Suprapubic skin (tissue), 4 donors: ENCODE data around the gene PRSS22. TPM values are rescaled to one million over a fixed set of nuclear protein-coding genes. Genes with fewer than 3 reads are reported as not detected.

Experiments used
- DNase-seq, 2 donors: peaks; one replicate each; pipeline ENCODE4 v3.0.0-alpha.2; 2019; ENCODE audit warnings: low spot score in 2 of 2
- H3K27ac ChIP-seq: fragments of 200-600 bp; sonication (generic); one replicate; pipeline ENCODE4 v1.5.1; 2019
- H3K27me3 ChIP-seq: fragments of 200-600 bp; sonication (generic); one replicate; pipeline ENCODE4 v1.5.1; 2019
- H3K36me3 ChIP-seq: fragments of 200-600 bp; sonication (generic); one replicate; pipeline ENCODE4 v1.5.1; 2019
- H3K4me1 ChIP-seq: fragments of 200-600 bp; sonication (generic); one replicate; pipeline ENCODE4 v1.5.1; 2019
- H3K4me3 ChIP-seq: fragments of 200-600 bp; sonication (generic); one replicate; pipeline ENCODE4 v1.5.1; 2019; ENCODE audit warnings: mild to moderate bottlenecking
- H3K9me3 ChIP-seq: fragments of 200-600 bp; sonication (generic); one replicate; pipeline ENCODE4 v1.5.1; 2019
- CTCF ChIP-seq, 2 donors: fragments of 200-600 bp in 1 of 2; fragments of 450-650 bp in 1 of 2; sonication (generic) in 1 of 2; IDR thresholded peaks; one replicate each; pipeline ENCODE4 v1.5.1; 2016 to 2019; ENCODE audit warnings: antibody characterized with exemption in 2 of 2, mild to moderate bottlenecking in 1 of 2, moderate library complexity in 1 of 2
- EP300 ChIP-seq: sonication (generic); formaldehyde crosslinking; IDR thresholded peaks from one replicate; pipeline ENCODE4 v1.6.1; 2017; ENCODE audit warnings: antibody characterized with exemption
- POLR2A ChIP-seq, 2 donors: fragments of 450-650 bp; IDR thresholded peaks; one replicate each; pipeline ENCODE4 v1.6.1; 2017; ENCODE audit warnings: antibody characterized with exemption in 2 of 2, mild to moderate bottlenecking in 2 of 2, moderate library complexity in 2 of 2
- POLR2AphosphoS5 ChIP-seq, 3 donors: sonication (generic); formaldehyde crosslinking; IDR thresholded peaks; one replicate each; pipeline ENCODE4 v1.6.1; 2017; ENCODE audit warnings: antibody characterized with exemption in 3 of 3
- WGBS: methylation state at CpG from one replicate; pipeline ENCODE4 v1.1.5; 2018; 5-methylcytosine and 5-hydroxymethylcytosine counted together
- total RNA-seq, 4 donors: library from RNA; depleted of rRNA; stranded (reverse); fragments of >200 nt; gene quantifications; one replicate each; pipeline ENCODE4 v1.1.0, GENCODE V29; 2016

Gene PRSS22
- total RNA-seq, 4 donors from 2014 or later, result 1.7 to 8.7 (median 6.7) TPM

GRCh38 chr16:2814551-2815298 lies 43.2 kb downstream of the PRSS22 start:
- H3K4me3 ChIP-seq, result no peak overlapping the region
- H3K27me3 ChIP-seq, result peaks cover 48% of the 10 kb centered on the region
- no peaks in the 10 kb centered on the region for H3K36me3 ChIP-seq
- TF ChIP-seq EP300 (no peak), CTCF (IDR thresholded peaks at IDR 0.05) (no peak), POLR2A (IDR thresholded peaks at IDR 0.05) (no peak), POLR2AphosphoS5 (IDR thresholded peaks at IDR 0.05) (no peak)
- peaks cover 10% of the 10 kb centered on the region for H3K4me1 ChIP-seq
- no peaks in the 10 kb centered on the region for H3K9me3 ChIP-seq
- WGBS, result 81% methylated on average over 11 of the region's 20 CpGs
- DNase-seq, result peak; percentile 54 to 79
- H3K27ac ChIP-seq, result no peak overlapping the region

DNA sequence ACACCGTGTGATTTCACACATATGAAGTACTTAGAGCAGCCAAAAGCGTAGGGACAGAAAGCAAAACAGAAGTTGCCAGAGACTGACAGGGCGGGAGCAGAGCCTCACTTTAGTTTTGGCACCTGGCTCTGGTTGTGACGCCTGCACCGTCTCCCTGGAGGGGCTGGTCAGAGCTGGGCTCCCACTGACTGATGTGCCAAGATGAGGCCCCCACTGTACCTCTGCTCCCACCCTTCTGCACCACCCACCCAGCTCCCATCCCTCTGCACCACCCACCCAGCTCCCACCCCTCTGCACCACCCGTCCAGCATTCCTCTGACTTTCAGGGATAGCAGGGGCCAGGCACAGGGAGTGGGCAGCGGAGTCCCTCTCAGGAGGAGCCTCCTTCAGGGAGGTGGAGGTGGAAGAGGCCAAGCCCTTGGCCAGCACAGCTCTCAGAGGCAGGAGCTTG lies 44.2 kb downstream of the PRSS22 start:
- peak; percentile 46 to 76 for DNase-seq
- TF ChIP-seq CTCF (IDR thresholded peaks at IDR 0.05), result no peak
- TF ChIP-seq POLR2A (IDR thresholded peaks at IDR 0.05), result no peak
- TF ChIP-seq POLR2AphosphoS5 (IDR thresholded peaks at IDR 0.05), result no peak
- TF ChIP-seq EP300, result no peak
- peaks cover 10% of the 10 kb centered on the region for H3K4me1 ChIP-seq
- H3K4me3 ChIP-seq, result no peak overlapping the region
- no peak overlapping the region for H3K27ac ChIP-seq
- WGBS, result 46% methylated on average over 7 of the region's 7 CpGs
- no peaks in the 10 kb centered on the region for H3K36me3 ChIP-seq
- H3K9me3 ChIP-seq, result no peaks in the 10 kb centered on the region
- peaks cover 46% of the 10 kb centered on the region for H3K27me3 ChIP-seq

- no peak overlapping the region for H3K27ac ChIP-seq
- no peaks in the 10 kb centered on the region for H3K36me3 ChIP-seq
- peaks cover 38% of the 10 kb centered on the region for H3K27me3 ChIP-seq
- no peak overlapping the region for H3K4me3 ChIP-seq
- WGBS, result 27% methylated on average over 5 of the region's 15 CpGs
- DNase-seq, result peak; percentile 53 to 60
- no peaks in the 10 kb centered on the region for H3K9me3 ChIP-seq
- H3K4me1 ChIP-seq, result peaks cover 10% of the 10 kb centered on the region
- TF ChIP-seq POLR2AphosphoS5 (IDR thresholded peaks at IDR 0.05) (no peak), POLR2A (IDR thresholded peaks at IDR 0.05) (no peak), CTCF (IDR thresholded peaks at IDR 0.05) (no peak), EP300 (no peak)
Observed at GRCh38 chr16:2811703-2812471, 46.1 kb downstream of the PRSS22 start.

- Histone ChIP-seq H3K27me3 (peaks cover 34% of the 10 kb centered on the region), H3K9me3 (no peaks in the 10 kb centered on the region), H3K36me3 (no peaks in the 10 kb centered on the region), H3K4me3 (no peak overlapping the region), H3K4me1 (peaks cover 10% of the 10 kb centered on the region), H3K27ac (no peak overlapping the region)
- peak; percentile 18 to 71 for DNase-seq
- TF ChIP-seq POLR2AphosphoS5 (IDR thresholded peaks at IDR 0.05), result no peak
- no peak for TF ChIP-seq EP300
- no peak for TF ChIP-seq POLR2A (IDR thresholded peaks at IDR 0.05)
- no peak for TF ChIP-seq CTCF (IDR thresholded peaks at IDR 0.05)
- WGBS, result 96% methylated on average over 3 of the region's 6 CpGs
Observed at GRCh38 chr16:2810651-2811050, 47.3 kb downstream of the PRSS22 start.

- WGBS, result 83% methylated on average over 3 of the region's 3 CpGs
- H3K4me3 ChIP-seq, result no peak overlapping the region
- peaks cover 10% of the 10 kb centered on the region for H3K4me1 ChIP-seq
- no peak overlapping the region for H3K27ac ChIP-seq
- no peak for TF ChIP-seq POLR2AphosphoS5 (IDR thresholded peaks at IDR 0.05)
- TF ChIP-seq CTCF (IDR thresholded peaks at IDR 0.05), result no peak
- no peak for TF ChIP-seq POLR2A (IDR thresholded peaks at IDR 0.05)
- no peak for TF ChIP-seq EP300
- no peak for DNase-seq
- peaks cover 28% of the 10 kb centered on the region for H3K27me3 ChIP-seq
- no peaks in the 10 kb centered on the region for H3K36me3 ChIP-seq
- no peaks in the 10 kb centered on the region for H3K9me3 ChIP-seq
Observed at GRCh38 chr16:2809149-2809760, 48.7 kb downstream of the PRSS22 start.
